Amygdala (tissue), 56 donors: ENCODE data around the gene GABRB1.

ENCODE experiments used
- DNase-seq, 56 donors: peaks; one replicate each; lab custom pipeline; 2025; lab: John Stamatoyannopoulos, UW

The GABRB1 gene

GRCh38 chr4:47043821-47044220 is 12.5 kb downstream of the GABRB1 start:
- no peak for DNase-seq

- DNase-seq = no peak
Observed at GRCh38 chr4:47045261-47045660, 13.9 kb downstream of the GABRB1 start.

GRCh38 chr4:47049347-47049746 is 18.0 kb downstream of the GABRB1 start:
- DNase-seq = no peak

- peak in 9 of 56 donors; percentile 0 to 37 (median 4) for DNase-seq
Observed at GRCh38 chr4:47050761-47051725, 19.7 kb downstream of the GABRB1 start.

- DNase-seq = no peak
Observed at GRCh38 chr4:47053485-47053884, 22.1 kb downstream of the GABRB1 start.

- no peak for DNase-seq
Observed at GRCh38 chr4:47054130-47054529, 22.8 kb downstream of the GABRB1 start.

GRCh38 chr4:47057991-47058390 is 26.6 kb downstream of the GABRB1 start:
- DNase-seq = no peak

- DNase-seq = no peak
Observed at GRCh38 chr4:47060561-47060960, 29.2 kb downstream of the GABRB1 start.

GRCh38 chr4:47061435-47061834 is 30.1 kb downstream of the GABRB1 start:
- DNase-seq = no peak

GRCh38 chr4:47065051-47065481 is 33.7 kb downstream of the GABRB1 start:
- peak in 14 of 56 donors; percentile 3 to 39 (median 22) for DNase-seq

GRCh38 chr4:47068986-47069385 is 37.6 kb downstream of the GABRB1 start:
- no peak for DNase-seq

- no peak for DNase-seq
Observed at GRCh38 chr4:47071901-47072341, 40.6 kb downstream of the GABRB1 start.

- DNase-seq = no peak
Observed at GRCh38 chr4:47073647-47074046, 42.3 kb downstream of the GABRB1 start.

- DNase-seq = no peak
Observed at GRCh38 chr4:47074816-47075215, 43.4 kb downstream of the GABRB1 start.

GRCh38 chr4:47075262-47075661 is 43.9 kb downstream of the GABRB1 start:
- no peak for DNase-seq

GRCh38 chr4:47075919-47076318 is 44.6 kb downstream of the GABRB1 start:
- no peak for DNase-seq

- no peak for DNase-seq
Observed at GRCh38 chr4:47084111-47084510, 52.7 kb downstream of the GABRB1 start.

- no peak for DNase-seq
Observed at GRCh38 chr4:47084795-47085194, 53.4 kb downstream of the GABRB1 start.

- DNase-seq = no peak
Observed at GRCh38 chr4:47088298-47088697, 56.9 kb downstream of the GABRB1 start.

GRCh38 chr4:47095884-47096283 is 64.5 kb downstream of the GABRB1 start:
- DNase-seq = no peak

GRCh38 chr4:47101453-47101852 is 70.1 kb downstream of the GABRB1 start:
- no peak for DNase-seq

GRCh38 chr4:47104986-47105385 is 73.6 kb downstream of the GABRB1 start:
- DNase-seq = no peak
